Stromal cell of bone marrow (primary cell): ENCODE results near the gene RNF141.

ENCODE experiments used
- DNase-seq: peaks from one replicate; pipeline ENCODE4 v3.0.0-alpha.2; 2012; ENCODE audit warnings: low read depth

Gene RNF141, protein sequence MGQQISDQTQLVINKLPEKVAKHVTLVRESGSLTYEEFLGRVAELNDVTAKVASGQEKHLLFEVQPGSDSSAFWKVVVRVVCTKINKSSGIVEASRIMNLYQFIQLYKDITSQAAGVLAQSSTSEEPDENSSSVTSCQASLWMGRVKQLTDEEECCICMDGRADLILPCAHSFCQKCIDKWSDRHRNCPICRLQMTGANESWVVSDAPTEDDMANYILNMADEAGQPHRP

DNA sequence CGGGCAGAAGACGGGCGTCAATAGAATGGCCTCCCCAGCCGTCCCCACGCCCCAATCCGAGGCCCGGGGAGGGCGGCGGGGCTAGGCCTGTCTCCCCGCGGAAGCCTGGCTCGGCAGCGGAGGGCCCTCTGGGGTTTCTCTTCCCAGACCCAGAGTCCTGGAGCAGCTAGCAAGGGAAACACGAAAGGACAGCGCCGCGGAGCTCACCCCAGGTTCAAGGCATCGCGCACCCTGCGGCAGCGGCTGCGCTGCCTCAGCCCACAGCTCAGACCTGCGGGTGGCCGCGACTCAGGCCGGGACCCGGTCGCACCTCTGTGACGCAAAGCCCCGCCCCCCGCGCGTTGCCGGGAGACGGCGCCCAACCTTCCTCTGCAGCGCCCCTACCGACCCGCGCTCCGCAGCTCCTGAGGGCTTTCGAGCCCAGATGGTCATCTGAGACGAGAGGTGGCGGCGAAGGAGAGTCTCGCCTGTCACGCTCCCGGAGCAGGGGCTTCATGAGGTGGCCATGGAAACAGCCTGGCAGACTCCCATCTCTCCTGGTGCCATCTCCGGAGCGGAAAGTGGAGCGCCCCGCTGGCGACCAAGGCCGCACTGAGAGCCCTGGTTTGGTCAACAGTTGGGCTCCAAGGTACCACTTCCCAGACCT, at the start of gene RNF141:
TSS of gene RNF141 (minus strand) at position 273 of the 646 bp plus-strand sequence. CDS start 7,029 bp downstream, outside the sequence.
- peak; percentile 79 for DNase-seq

GRCh38 chr11:10590218-10590915, 49.4 kb upstream of the RNF141 start:
- DNase-seq = no peak

- DNase-seq = no peak
Measured at GRCh38 chr11:10588904-10589303, 47.9 kb upstream of the RNF141 start.

- DNase-seq = no peak
Measured at GRCh38 chr11:10587995-10588394, 47.0 kb upstream of the RNF141 start.

GRCh38 chr11:10587388-10587787, 46.4 kb upstream of the RNF141 start:
- DNase-seq = no peak

- DNase-seq = no peak
Measured at GRCh38 chr11:10584071-10584501, 43.1 kb upstream of the RNF141 start.

DNA sequence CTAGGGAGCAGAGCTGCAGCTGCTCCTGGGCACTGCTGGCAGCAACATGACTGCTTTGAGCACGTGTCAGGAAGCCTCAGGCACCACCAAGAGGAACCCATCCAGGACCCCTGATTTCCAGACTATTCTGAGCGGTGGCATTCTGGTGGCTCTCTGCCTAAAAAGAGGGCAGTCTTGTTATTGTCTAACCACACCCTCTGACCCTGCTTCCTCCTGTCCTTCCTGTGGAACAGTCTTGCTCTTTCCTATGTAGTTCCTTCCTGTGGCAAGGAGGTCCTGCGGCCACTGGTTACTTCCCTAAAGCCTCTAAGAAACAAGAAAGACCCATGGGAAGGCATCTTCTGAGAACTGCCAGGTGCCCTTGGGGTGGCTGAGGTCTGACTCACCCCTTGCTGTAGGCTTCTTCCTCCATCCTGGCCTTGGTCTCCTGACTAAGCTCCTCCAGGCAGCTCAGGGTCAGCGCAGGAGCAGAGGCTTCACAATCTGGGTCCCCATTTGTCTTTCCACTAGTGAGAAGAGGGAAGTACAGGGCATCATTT, 40.6 kb upstream of the RNF141 start:
- no peak for DNase-seq

GRCh38 chr11:10580623-10581022, 39.6 kb upstream of the RNF141 start:
- DNase-seq = no peak

- DNase-seq = no peak
Measured at GRCh38 chr11:10579700-10580099, 38.7 kb upstream of the RNF141 start.

DNA sequence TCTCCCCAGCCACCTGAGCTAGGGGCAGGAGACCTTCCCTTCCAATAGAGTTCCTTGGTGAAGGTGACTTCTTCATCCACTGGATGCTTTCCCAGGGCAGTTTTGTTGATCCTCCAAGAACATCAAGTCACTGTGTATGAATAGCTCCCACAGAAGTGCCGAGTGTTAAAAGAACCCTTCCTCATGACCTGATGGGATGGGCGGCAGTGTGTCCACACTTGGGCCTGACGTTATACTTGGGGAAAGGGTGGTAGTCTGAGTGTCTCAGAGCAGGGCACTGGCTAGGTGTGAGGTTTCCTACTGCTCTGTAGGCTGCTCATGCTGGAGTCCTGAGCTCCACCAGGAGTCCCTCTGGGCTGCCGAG, 35.0 kb upstream of the RNF141 start:
- no peak for DNase-seq

GRCh38 chr11:10575346-10576034, 34.5 kb upstream of the RNF141 start:
- no peak for DNase-seq

DNA sequence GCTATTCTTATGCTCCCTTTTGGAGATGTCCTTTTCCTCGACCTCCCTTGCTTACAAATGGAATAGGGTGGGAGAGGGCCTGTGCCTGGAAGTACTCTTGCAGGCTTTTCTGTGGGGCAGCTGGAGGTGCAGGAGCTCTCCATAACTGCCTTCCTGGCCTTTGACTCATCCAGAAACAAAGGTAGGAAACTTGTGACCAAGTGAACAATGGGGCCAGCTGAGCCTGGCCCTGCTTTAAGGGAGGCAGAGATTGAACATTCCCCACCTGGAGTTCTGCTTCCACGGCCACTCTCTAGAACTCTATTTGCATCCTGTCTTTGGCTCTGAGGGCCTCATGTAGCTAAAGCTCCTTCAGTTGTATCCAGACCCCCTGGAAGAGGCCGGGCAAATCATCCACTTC, 32.6 kb upstream of the RNF141 start:
- DNase-seq = no peak

DNA sequence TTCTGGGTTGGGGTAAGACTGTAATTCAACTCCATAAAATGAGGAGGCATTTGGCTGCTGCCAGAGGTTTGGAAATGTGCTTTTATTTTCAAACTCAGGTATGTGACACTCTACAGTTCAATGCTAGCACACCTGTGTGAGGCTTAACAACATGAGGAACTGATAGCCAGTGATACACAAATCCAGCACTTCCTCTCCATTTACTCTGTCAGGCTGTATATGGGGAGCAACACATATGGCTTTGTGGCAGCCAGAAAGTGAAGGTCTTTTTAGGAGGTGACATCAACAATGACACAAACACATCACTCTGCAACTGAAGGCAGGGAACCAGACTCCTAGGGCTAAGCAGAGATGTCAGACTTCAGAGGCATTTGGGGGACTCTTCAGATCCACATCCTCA, 32.0 kb upstream of the RNF141 start:
- no peak for DNase-seq

GRCh38 chr11:10572533-10572932, 31.5 kb upstream of the RNF141 start:
- no peak for DNase-seq

- DNase-seq = peak; percentile 48
Measured at GRCh38 chr11:10568486-10568941, 27.5 kb upstream of the RNF141 start, which contains the start of gene LYVE1. Gene LYVE1 (minus strand): TSS chr11:10568665. CDS start chr11:10568532, 133 bp downstream.

DNA sequence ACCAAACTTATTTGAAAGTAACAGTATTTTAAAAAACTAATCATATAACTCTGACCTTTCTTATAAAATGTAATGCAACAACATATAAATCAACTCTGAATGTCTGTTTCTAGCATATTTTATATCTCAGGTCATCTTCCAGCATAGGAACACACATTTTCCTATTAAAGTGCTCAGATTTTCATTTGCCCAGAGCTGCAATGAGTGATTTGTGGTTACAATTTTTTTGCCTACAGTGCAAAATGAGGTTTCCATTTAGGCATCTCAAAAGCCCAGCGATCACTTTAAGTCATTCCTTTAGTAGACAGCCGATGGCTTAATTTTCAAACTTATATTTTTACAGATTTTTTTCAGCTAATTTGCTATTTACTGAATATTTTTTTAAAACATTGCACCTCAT, 26.5 kb upstream of the RNF141 start:
- no peak for DNase-seq

GRCh38 chr11:10566257-10566957, 25.4 kb upstream of the RNF141 start:
- DNase-seq = no peak

GRCh38 chr11:10565493-10565892, 24.5 kb upstream of the RNF141 start:
- DNase-seq = no peak

- no peak for DNase-seq
Measured at GRCh38 chr11:10564696-10565318, 23.8 kb upstream of the RNF141 start.

GRCh38 chr11:10564030-10564429, 23.0 kb upstream of the RNF141 start:
- DNase-seq = no peak

- DNase-seq = no peak
Measured at GRCh38 chr11:10561947-10562346, 21.0 kb upstream of the RNF141 start.
